Stimulated activated CD4-positive, alpha-beta T cell treated with anti-CD3 and anti-CD28 coated beads, Interleukin-1b, Interleukin-23, amount 100 ng/mL, for 4 hours (primary cell): ENCODE measurements around the gene MLPH.

Source experiments
- DNase-seq, 2 donors: peaks; one replicate each; pipeline ENCODE4 v3.0.0-alpha.2; 2020; ENCODE audit warnings: low read depth in 2 of 2

MLPH gene

DNA sequence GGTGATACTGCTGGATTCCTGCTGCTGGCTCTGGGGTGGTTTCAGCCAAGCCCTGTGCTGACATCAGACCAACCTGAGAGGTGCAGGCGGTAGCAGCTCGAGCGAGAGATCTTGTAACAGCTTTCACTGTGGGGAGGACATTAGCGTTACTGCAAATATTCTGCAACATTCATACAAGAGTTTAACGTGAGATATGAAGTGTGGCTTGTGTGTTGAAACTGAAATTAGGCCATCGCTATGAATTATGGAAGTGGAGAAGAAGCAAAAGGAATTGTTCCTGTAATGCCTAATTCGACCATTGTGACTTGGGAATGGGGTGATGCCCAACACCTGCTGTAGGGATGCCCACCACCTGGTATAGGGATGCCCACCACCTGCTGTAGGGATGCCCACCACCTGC, 6.5 kb upstream of the MLPH start:
- DNase-seq = no peak

- no peak for DNase-seq
Measured at GRCh38 chr2:237480988-237481525, 6.0 kb upstream of the MLPH start.

DNA sequence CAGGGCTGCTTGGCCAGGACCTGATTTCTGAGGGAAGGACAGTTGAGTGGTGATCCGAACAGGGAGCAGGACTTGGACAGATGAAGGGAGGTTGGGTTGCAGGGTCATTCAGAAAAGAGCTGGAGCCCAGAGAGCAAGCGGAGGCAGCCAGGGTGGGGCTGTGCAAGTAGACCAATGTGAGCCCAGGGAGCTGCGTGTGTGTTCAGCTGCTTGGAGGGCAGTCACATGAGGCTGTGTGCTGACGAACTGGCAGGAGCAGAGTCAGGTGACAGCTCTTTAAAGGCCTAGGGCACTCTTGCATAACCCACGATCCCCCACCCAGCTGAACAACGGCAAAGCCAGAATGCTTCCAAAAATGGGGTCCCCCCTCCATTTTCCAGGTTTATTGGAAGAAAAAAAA, 4.6 kb upstream of the MLPH start:
- DNase-seq = no peak

DNA sequence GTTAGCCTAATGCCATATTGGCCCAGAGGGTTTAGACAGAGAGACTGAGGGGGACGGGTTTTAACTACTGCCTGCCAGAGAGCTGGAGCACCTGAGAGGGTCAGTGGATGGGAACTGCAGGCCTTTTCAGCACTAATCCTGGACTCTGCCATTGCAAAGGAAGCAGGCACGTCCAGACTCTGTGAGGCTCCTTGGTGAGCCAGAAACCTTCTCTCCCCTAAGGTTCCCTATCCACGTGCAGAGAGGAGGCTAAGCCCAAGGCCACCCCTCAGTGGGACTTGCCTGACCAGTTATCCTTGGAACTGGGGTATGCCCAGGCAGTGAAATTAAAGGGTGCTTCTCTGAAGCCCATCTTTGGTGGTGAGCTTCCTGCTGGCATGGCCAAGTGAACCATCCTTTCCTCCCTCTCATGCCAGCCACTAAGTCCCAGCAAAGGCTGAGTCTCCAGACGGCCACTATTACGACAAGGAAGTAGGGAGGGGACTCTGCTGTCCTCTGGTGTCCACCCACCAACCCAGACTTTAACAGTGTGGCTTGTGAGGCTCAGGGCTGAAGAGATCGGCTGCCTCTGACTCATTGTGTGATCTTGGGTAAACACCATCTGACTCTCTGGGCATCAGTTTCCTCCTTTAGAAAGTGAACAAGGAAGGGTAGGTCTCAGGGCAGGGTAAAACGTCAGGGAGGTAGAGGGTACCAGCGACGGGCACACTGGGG, 3.9 kb upstream of the MLPH start:
- no peak for DNase-seq

GRCh38 chr2:237485304-237485703, 1.7 kb upstream of the MLPH start:
- no peak for DNase-seq

DNA sequence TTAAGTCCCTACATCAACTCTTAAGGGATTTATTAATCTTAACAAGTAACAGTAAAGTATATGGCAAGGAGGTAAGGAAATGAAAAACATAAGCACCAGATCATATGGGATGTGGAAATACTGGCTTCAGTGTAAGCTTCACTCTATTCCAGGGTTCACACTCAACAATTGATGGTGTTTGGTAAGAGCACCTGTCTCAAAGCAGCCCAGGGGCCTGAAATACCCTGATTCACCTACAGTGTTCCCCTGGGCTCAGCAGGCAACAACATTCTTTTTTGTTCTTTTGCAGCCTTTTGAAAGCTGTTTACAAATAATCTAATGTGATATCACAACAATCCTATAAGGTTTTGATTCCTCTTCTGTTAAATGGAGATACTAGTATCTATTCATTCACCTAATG, 1.2 kb upstream of the MLPH start:
- DNase-seq = no peak

GRCh38 chr2:237486334-237486818, 675 bp upstream of the MLPH start:
- no peak for DNase-seq

- DNase-seq = no peak
Measured at GRCh38 chr2:237487496-237487895, 445 bp downstream of the MLPH start.

GRCh38 chr2:237488295-237488694, 1.2 kb downstream of the MLPH start:
- no peak for DNase-seq

DNA sequence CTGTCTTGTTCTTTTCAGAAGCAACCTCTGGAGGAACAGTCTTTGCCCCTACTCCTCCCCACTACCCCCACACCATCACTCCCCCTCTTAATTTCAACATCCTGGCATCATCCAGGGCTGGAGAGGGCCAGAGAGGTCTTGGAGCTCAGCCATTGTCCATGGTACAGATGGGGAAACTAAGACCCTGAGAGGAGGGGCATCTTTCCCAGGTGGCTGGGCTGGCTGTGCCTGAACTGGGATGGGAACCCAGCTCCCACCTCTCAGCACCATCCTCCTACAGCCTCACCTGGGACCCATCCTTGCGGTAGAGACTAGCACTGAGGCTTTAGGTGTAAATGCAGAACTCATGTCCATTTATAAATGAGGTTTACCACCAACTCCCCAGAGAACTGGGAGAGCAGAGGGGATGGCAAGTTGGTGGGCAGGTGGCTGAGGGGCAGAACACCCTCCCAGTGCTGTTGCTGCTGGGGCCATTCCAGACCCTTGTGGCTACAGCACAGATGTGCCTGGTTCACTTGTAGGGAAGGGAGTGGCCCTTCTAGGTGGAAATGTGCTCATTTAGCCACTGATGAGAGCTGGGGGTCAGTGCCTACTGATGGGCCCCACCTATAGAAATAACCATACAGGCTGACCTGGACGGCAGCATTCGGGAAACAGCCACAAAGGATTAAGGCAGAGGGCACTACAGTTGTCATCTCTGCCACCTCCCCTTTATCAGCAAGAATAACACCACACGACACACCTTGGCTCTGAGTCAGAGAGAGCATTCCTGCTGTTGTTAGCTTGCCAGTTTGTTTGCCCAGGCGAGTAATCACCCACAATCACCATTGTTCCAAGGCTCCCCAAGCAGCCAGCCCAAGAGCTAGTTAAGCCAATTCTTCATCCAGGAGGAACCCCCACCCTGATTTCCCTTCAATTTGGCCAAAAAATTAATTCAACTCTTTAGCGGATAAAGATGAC, 2.1 kb downstream of the MLPH start:
- no peak for DNase-seq

- DNase-seq = no peak
Measured at GRCh38 chr2:237490009-237490711, 3.1 kb downstream of the MLPH start.

GRCh38 chr2:237490795-237491194, 3.7 kb downstream of the MLPH start:
- DNase-seq = no peak

GRCh38 chr2:237491515-237492118, 4.6 kb downstream of the MLPH start:
- DNase-seq = no peak

DNA sequence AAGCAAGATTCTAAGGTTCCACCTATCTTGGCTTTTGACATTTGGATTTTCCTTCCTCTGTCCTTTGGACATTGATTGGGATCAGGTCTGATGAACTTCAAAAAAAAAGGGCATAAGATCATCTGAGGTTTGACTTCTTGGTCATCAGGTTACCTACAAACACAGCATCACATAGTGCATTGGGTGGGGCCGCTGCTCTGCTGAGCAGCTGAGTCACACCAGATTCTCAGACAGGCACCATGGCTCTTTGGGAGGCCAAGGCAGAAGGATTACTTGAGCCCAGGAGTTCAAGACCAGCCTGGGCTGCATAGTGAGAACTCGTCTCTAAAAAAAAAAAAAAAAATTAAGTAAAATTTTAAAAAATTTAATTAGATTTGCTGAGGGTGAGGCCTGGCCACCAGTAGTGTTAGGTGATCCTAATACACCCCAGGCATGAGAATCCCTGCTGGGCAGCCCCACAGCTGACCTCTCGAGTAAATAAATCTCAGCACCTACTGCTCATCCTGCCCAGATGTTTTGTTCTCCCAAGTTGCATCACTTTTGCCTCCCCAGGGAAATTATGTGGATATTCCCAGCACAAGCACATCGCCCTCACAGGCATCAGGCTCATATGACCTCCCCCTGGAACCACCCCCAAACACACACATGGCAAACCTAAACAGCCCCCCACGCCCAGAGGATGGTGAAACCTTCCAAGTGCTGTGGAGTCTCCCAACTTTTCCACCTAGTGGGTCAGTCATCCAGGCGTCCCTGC, 5.3 kb downstream of the MLPH start:
- no peak for DNase-seq

- DNase-seq = no peak
Measured at GRCh38 chr2:237494066-237494465, 7.0 kb downstream of the MLPH start.

GRCh38 chr2:237495521-237496117, 8.6 kb downstream of the MLPH start:
- DNase-seq = no peak

DNA sequence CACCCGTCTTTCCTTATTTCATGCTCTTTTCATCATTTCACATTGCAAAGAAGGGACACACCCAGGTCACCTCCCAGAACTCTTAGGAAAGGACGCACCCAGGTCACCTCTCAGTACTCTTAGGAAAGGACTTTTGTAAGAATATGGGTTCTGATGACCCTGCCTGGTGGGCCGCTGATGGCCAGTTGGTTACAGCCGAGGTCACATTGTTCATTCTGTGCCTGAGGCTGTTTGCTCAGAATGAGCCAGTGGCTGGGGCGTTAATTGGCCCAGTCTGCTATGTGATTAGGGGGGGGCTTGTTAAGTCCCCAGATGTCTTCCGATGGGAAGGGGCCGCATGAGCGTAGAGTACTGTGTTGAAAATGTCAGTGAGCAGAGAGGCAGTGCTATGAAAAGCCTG, 9.4 kb downstream of the MLPH start:
- no peak for DNase-seq

GRCh38 chr2:237497009-237497837, 10.2 kb downstream of the MLPH start:
- DNase-seq = no peak

GRCh38 chr2:237497838-237498186, 10.8 kb downstream of the MLPH start:
- no peak for DNase-seq

DNA sequence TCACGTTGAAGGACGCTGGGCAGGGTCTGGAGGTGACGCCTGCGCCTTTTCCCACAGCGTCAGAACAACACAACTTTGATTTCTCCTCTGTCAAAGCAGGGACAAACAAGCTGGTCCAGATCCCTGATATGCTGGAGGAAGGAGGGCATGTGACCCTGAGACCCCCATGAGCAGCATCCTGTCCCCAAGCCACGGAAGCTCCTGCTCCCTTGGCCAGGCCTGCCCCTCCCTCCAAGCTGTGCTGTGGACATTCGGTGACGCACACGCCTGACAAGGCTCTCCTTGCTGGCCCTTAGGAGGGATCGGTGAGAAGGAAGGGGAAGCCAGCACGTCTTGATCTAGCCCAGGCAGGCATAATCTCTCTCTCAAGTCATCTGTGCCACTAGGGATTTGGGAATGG, 11.3 kb downstream of the MLPH start:
- no peak for DNase-seq
